Endothelial cell of umbilical vein (primary cell): ENCODE data around the gene COL28A1.

ENCODE experiments used
- CTCF ChIP-seq, 2 donors: IDR thresholded peaks; 1 replicate in 1 of 2; 2 replicates in 1 of 2; pipeline ENCODE4 v1.5.1; 2011; ENCODE audit warnings: low read length in 2 of 2, mild to moderate bottlenecking in 2 of 2, moderate library complexity in 2 of 2, control low read depth in 1 of 2, inconsistent platforms in 1 of 2, low read depth in 1 of 2; ENCODE audit not compliant: insufficient read depth in 1 of 2; ENCODE audit errors: extremely low read depth in 1 of 2
- EZH2 ChIP-seq: IDR thresholded peaks from 2 replicates; pipeline ENCODE4 v1.6.1; 2012; ENCODE audit warnings: borderline replicate concordance, low read depth, mild to moderate bottlenecking, moderate library complexity, low read length, inconsistent platforms; ENCODE audit not compliant: severe bottlenecking
- FOS ChIP-seq: IDR thresholded peaks from 2 replicates; pipeline ENCODE4 v1.6.1; 2011; ENCODE audit warnings: mild to moderate bottlenecking, low read length, moderate library complexity, borderline replicate concordance; ENCODE audit not compliant: insufficient read depth
- JUN ChIP-seq: IDR thresholded peaks from 2 replicates; pipeline ENCODE4 v1.6.1; 2011; ENCODE audit warnings: borderline replicate concordance, low read depth; ENCODE audit not compliant: insufficient read length, insufficient read depth
- MAX ChIP-seq: IDR thresholded peaks from 2 replicates; pipeline ENCODE4 v1.6.1; 2011; ENCODE audit not compliant: insufficient read depth, insufficient read length
- MYC ChIP-seq: IDR thresholded peaks from one replicate; pipeline ENCODE4 v1.6.1; 2011; ENCODE audit warnings: mild to moderate bottlenecking, low read depth, low read length
- POLR2A ChIP-seq: IDR thresholded peaks from 2 replicates; pipeline ENCODE4 v1.6.1; 2012; ENCODE audit warnings: low read depth, mild to moderate bottlenecking, control low read depth, low read length
- POLR2AphosphoS5 ChIP-seq: IDR thresholded peaks from 2 replicates; pipeline ENCODE4 v1.6.1; 2012; ENCODE audit warnings: low read depth, mild to moderate bottlenecking, control low read depth, low read length, moderate library complexity; ENCODE audit not compliant: insufficient read depth

GRCh38 chr7:7519528-7519927 is 16.1 kb downstream of the COL28A1 start:
- TF ChIP-seq CTCF (IDR thresholded peaks at IDR 0.05; ENCODE audit: extremely low read depth in 1 of 2, insufficient read depth in 1 of 2, low read depth in 1 of 2, low read length in 2 of 2): no peak
- no peak for TF ChIP-seq POLR2A
- no peak for TF ChIP-seq EZH2
- no peak for TF ChIP-seq POLR2AphosphoS5
- no peak for TF ChIP-seq MAX
- TF ChIP-seq FOS: no peak
- TF ChIP-seq JUN: no peak
- TF ChIP-seq MYC: no peak
